ENCODE data around the gene LDLR.

- TF ChIP-seq CTCF (IDR thresholded peaks at IDR 0.05 in 8 of 11, conservative IDR thresholded peaks at IDR 0.05 in 3 of 11), result no peak
- peak in 2 of 3 donors; percentile 55 to 83 for TF ChIP-seq POLR2A (IDR thresholded peaks at IDR 0.05)
Observed at GRCh38 chr19:11089254-11090013, at the start of gene LDLR.
